Measurements from ENCODE around the gene PUS7.

Gene PUS7

GRCh38 chr7:105408791-105409410 is 113.2 kb downstream of the PUS7 start:
- no peak overlapping the region for H3K27ac ChIP-seq
- TF ChIP-seq ZFX (IDR thresholded peaks at IDR 0.05; ENCODE audit: borderline replicate concordance) (no peak), CTCF (IDR thresholded peaks at IDR 0.05) (no peak)
